GM12891 (cell line): Measurements from ENCODE around the gene STH.

Experiments used
- DNase-seq: peaks from one replicate; pipeline ENCODE4 v3.0.0; 2011; ENCODE audit warnings: low spot score; ENCODE audit not compliant: insufficient read length
- FAIRE-seq: peaks from 2 replicates; lab custom pipeline; 2011; peaks lifted over from hg19 to GRCh38; lab: Jason Lieb, UNC
- PAX5 ChIP-seq: IDR thresholded peaks from 2 replicates; pipeline ENCODE4 v1.6.1; 2011; ENCODE audit warnings: low read length, moderate library complexity, mild to moderate bottlenecking; ENCODE audit not compliant: insufficient read depth, severe bottlenecking
- POLR2A ChIP-seq: IDR thresholded peaks from 2 replicates; pipeline ENCODE4 v1.6.1; 2011; ENCODE audit warnings: low read depth, low read length, control low read depth
- POLR2AphosphoS5 ChIP-seq: IDR thresholded peaks from 2 replicates; pipeline ENCODE4 v1.6.1; 2011; ENCODE audit warnings: low read depth, low read length, control low read depth
- POU2F2 ChIP-seq: IDR thresholded peaks from 2 replicates; pipeline ENCODE4 v1.6.1; 2011; ENCODE audit warnings: low read depth, mild to moderate bottlenecking, control low read depth, low read length, moderate library complexity
- SPI1 ChIP-seq: IDR thresholded peaks from 2 replicates; pipeline ENCODE4 v1.6.1; 2011; ENCODE audit warnings: low read depth, low read length, control low read depth
- TAF1 ChIP-seq: IDR thresholded peaks from 2 replicates; pipeline ENCODE4 v1.6.1; 2011; ENCODE audit warnings: low read depth, low read length, control low read depth

Gene STH

DNA sequence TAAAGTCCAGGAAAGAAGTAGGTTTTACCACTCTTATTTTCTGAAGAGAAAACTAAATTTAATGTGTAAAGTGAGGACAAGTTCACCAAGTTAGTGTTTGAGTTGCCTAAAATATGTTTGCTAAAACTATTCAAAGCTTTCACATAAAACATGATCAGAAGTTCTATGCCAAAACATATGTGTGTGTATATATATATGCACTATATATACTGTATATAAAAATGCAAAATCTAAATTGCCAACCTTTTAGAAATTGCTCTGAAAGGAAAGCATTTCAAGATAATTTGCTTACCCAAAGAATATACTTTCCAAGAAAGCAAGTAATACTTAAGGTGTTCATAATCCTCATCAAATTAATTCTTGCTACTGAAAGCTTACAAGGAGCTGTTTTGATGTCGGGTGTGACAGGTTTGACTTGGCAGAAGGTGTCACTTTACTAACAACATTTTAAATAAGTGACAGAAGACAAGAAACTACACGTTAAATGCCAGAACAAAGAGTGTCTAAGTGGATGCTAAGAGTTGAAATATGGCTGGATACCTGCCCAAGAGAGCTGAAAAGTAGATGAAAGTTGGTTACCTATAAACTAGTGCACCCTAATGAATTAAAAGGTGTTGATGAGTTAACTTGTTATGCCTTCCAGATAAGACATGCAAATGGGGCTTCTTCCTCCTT is 32.3 kb upstream of the STH start:
- no peak for DNase-seq
- TF ChIP-seq POLR2AphosphoS5 (no peak), PAX5 (no peak), POLR2A (no peak), TAF1 (no peak), SPI1 (no peak), POU2F2 (no peak)
- FAIRE-seq: no peak

DNA sequence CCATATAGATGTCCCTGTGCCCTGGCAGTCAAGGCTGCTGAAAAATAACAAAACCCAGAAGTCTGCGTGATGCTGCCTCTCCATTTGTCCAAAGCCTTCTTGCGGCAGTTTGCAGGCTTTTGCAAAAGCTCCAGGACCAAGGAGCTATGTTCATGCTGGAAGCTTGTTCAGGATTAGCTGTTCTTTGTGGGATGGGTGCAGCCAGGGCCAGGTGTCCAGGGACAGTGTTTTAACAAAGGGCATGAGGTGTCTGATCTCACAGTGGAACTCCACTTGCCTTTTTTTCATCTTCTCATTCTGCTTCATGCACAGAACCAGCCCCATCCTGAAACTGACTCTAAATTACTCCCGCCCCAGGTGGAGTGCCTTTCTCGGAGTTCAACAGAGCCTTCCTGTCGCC is 31.7 kb upstream of the STH start:
- FAIRE-seq: no peak
- TF ChIP-seq TAF1 (no peak), POLR2A (no peak), SPI1 (no peak), PAX5 (no peak), POLR2AphosphoS5 (no peak), POU2F2 (no peak)
- DNase-seq: no peak

DNA sequence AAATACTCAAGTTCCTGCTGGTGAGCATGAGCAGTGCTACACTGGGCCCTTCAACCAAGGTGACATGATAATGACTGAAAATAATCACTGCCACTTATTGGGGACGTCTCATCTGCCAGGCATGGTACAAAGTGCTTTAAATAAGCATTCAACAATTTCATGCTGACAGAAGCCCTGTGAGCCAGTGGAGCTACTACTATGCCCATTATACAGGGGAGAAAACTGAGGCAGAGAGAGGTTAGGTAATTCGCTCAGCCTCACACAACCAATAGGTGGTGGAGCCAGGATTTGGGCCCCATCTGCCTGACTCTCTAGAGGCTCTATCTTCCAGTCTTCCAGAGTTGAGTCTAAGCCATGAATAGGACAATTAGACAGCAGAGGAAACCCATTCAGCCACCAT is 30.3 kb upstream of the STH start:
- TF ChIP-seq POLR2A: no peak
- no peak for TF ChIP-seq POU2F2
- no peak for TF ChIP-seq POLR2AphosphoS5
- TF ChIP-seq PAX5: no peak
- no peak for TF ChIP-seq SPI1
- TF ChIP-seq TAF1: no peak
- FAIRE-seq (no peak), DNase-seq (no peak)

DNA sequence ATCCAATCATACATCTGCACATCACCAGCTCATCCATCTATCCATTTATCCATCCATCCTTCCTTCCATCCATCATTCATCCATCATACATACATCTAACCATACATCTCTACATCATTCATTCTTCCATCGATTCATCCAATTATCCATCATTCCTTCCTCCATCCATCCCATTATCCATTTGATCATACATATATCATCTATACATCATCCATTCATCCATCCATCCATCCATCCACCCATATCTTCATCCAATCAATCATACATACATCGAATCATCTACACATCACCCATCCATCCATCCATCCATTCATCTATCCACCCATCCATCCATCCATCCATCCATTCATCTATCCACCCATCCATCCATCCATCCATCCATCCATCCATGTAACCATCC is 29.3 kb upstream of the STH start:
- TF ChIP-seq POLR2AphosphoS5: no peak
- TF ChIP-seq PAX5: no peak
- no peak for TF ChIP-seq POU2F2
- TF ChIP-seq SPI1: no peak
- TF ChIP-seq TAF1: no peak
- no peak for TF ChIP-seq POLR2A
- DNase-seq (no peak), FAIRE-seq (peak; percentile 47)

DNA sequence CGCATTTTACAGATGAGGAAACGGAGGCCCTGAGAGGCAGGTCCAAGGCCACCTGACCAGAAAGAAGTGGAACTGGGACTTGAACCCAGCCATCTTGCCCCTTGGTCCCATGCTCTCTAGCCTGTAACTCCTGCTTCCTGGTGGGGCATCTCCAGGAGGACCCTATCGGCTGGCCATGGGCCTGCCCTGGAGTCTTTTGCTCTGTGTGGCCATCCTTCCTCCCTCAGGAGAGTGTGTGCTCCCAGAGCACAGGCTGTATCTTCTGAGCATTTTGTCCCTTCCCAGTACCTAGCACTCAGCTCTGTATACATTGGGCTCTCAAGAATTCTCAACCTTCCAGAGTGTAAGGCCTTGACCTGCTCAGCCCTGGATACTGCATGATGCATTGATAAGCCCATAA is 28.4 kb upstream of the STH start:
- no peak for DNase-seq
- no peak for FAIRE-seq
- TF ChIP-seq PAX5 (no peak), POU2F2 (no peak), POLR2AphosphoS5 (no peak), POLR2A (no peak), TAF1 (no peak), SPI1 (no peak)

DNA sequence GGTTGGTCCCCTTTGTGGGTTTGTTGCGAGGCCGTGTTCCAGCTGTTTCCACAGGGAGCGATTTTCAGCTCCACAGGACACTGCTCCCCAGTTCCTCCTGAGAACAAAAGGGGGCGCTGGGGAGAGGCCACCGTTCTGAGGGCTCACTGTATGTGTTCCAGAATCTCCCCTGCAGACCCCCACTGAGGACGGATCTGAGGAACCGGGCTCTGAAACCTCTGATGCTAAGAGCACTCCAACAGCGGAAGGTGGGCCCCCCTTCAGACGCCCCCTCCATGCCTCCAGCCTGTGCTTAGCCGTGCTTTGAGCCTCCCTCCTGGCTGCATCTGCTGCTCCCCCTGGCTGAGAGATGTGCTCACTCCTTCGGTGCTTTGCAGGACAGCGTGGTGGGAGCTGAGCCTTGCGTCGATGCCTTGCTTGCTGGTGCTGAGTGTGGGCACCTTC is 27.3 kb upstream of the STH start:
- DNase-seq: no peak

DNA sequence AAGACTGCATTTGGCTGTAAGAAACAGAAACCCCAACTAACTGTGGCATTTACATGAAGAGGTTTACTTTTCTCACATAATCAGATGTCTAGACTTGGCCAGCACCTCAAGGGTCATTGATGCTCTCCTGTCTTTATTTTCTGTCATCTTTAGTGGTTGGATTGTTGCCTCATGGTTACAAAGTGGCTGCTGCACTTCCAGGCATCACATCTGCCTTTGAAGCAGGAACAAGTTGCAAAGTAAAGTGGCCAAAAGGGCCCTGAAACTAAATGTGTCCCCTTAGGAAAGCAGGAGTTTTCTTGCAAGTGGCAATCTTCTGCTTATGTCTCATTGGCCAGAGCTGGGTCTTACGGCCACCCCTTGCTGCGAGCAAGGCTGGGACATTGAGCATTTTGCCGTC is 26.5 kb upstream of the STH start:
- DNase-seq (no peak), FAIRE-seq (no peak)
- TF ChIP-seq TAF1 (no peak), POLR2AphosphoS5 (no peak), POU2F2 (no peak), PAX5 (no peak), SPI1 (no peak), POLR2A (no peak)

More for the DNA sequence above, 27.3 kb upstream of the STH start:
- TF ChIP-seq POU2F2: no peak
- no peak for TF ChIP-seq PAX5
- no peak for TF ChIP-seq TAF1
- no peak for TF ChIP-seq POLR2AphosphoS5
- no peak for TF ChIP-seq POLR2A
- TF ChIP-seq SPI1: no peak
- FAIRE-seq: no peak

DNA sequence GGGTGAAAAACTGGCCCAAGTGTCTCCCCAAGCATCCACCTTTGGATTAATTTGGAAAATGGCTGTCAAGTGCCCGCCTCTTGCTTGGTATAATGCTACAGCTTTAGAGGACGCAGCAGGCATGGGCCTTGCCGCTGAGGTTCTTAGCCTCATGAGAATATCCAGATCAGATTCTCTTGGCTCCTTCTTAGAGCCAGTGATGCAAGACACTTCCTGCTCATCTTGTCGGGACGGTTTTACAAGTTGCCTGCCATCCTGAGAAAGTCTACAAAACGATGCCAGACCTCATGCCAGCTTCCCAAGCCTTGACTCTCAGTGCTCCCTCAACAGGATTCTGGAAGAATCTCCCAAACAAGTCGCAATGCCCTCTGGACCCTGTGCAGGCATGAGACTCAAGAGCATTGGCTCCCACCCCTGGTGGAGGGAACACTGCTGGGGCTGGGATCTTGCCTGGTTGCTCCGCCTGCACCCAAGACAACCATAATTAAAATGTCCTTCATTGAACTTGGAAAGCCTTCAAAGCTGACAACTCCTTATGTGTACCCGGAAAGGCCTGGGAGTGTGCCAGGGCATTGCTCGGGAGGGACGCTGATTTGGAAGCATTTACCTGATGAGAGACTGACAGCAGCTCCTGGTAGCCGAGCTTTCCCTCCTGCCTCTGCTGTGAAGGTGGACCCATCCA is 25.8 kb upstream of the STH start:
- no peak for FAIRE-seq
- TF ChIP-seq POLR2AphosphoS5 (no peak), POLR2A (no peak), POU2F2 (no peak), TAF1 (no peak), PAX5 (no peak), SPI1 (no peak)
- DNase-seq: no peak

DNA sequence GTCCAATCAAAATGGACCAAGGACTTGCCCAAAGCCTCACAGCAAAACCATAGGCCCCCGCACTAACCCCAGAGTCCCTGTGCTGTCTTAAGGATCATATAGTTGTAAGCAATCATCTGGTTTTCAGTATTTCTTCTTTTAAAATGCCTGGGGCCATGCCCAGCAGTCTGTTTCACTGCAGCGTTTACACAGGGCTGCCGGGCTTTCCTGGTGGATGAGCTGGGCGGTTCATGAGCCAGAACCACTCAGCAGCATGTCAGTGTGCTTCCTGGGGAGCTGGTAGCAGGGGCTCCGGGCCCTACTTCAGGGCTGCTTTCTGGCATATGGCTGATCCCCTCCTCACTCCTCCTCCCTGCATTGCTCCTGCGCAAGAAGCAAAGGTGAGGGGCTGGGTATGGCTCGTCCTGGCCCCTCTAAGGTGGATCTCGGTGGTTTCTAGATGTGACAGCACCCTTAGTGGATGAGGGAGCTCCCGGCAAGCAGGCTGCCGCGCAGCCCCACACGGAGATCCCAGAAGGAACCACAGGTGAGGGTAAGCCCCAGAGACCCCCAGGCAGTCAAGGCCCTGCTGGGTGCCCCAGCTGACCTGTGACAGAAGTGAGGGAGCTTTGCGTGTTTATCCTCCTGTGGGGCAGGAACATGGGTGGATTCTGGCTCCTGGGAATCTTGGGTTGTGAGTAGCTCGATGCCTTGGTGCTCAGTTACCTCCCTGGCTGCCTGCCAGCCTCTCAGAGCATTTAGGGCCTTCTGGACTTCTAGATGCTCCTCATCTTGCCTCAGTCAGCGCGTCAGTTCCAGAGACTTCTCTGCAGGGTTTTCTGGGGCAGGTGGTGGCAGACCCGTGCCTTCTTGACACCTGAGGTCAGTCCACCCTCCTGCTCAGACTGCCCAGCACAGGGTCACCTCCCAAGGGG is 24.8 kb upstream of the STH start:
- DNase-seq (no peak), FAIRE-seq (no peak)
- TF ChIP-seq PAX5 (no peak), POLR2AphosphoS5 (no peak), SPI1 (no peak), POU2F2 (no peak), TAF1 (no peak), POLR2A (no peak)
